Lung (tissue), 4 donors: ENCODE data around the gene EDC3. TPM values are rescaled to one million over a fixed set of nuclear protein-coding genes. Genes with fewer than 3 reads are reported as not detected.

Source experiments
- polyA plus RNA-seq, 2 donors: library from polyadenylated mRNA; stranded (reverse); fragments of 200-250 nt; gene quantifications; one replicate each; pipeline ENCODE4 v1.2.1, GENCODE V29; 2013
- total RNA-seq, 2 donors: library from RNA; depleted of rRNA in 1 of 2; stranded (reverse); fragments of >200 nt in 1 of 2; gene quantifications; one replicate each; pipeline ENCODE4 v1.2.1, GENCODE V29; 2014 to 2021
- donor health status: Bipolar disorder and iron deficiency.
- donor health status: healthy.
- donor health status: DM: yes; HTN: yes; CAD: no.

EDC3 gene
- total and polyA plus RNA-seq, 4 donors = 15.3 to 31.9 (median 22.0) TPM

Other genes starting within 250 kb of the EDC3 start
- 10 to 100 TPM; 38.1 to 48.0 TPM for gene UBL7, start 234.9 kb downstream of the EDC3 start, total RNA-seq
- gene UBL7, start 234.9 kb downstream of the EDC3 start, polyA plus RNA-seq = 10 to 100 TPM; 31.8 to 42.6 TPM
- 10 to 100 TPM; 10.3 to 10.5 TPM for gene ARID3B, start 154.8 kb downstream of the EDC3 start, total RNA-seq
- gene ARID3B, start 154.8 kb downstream of the EDC3 start, polyA plus RNA-seq = 10 to 100 TPM in 1 of 2 donors, 1 to 10 TPM in 1; 6.6 to 10.1 TPM
- 10 to 100 TPM; 65.9 to 70.4 TPM for gene CLK3, start 80.2 kb downstream of the EDC3 start, total RNA-seq
- 10 to 100 TPM; 56.1 to 63.3 TPM for gene CLK3, start 80.2 kb downstream of the EDC3 start, polyA plus RNA-seq
- gene CYP1A1, start 29.5 kb upstream of the EDC3 start, total RNA-seq = under 1 TPM; 0.31 to 1.00 TPM
- 10 to 100 TPM in 1 of 2 donors, under 1 TPM in 1; 0.46 to 15.0 TPM for gene CYP1A1, start 29.5 kb upstream of the EDC3 start, polyA plus RNA-seq
- under 1 TPM in 1 of 2 donors, not detected in 1; 0.17 TPM for gene CYP1A2, start 52.8 kb upstream of the EDC3 start, total RNA-seq
- under 1 TPM; 0.05 to 0.57 TPM for gene CYP1A2, start 52.8 kb upstream of the EDC3 start, polyA plus RNA-seq
- gene CSK, start 86.1 kb upstream of the EDC3 start, total RNA-seq = 10 to 100 TPM; 39.7 to 82.9 TPM
- 10 to 100 TPM; 40.9 to 99.1 TPM for gene CSK, start 86.1 kb upstream of the EDC3 start, polyA plus RNA-seq
- gene LMAN1L, start 116.8 kb upstream of the EDC3 start, total RNA-seq = under 1 TPM in 1 of 2 donors, not detected in 1; 0.31 TPM
- under 1 TPM in 1 of 2 donors, not detected in 1; 0.11 TPM for gene LMAN1L, start 116.8 kb upstream of the EDC3 start, polyA plus RNA-seq
- not detected for gene CPLX3, start 130.6 kb upstream of the EDC3 start, total RNA-seq
- under 1 TPM; 0.10 to 0.13 TPM for gene CPLX3, start 130.6 kb upstream of the EDC3 start, polyA plus RNA-seq
- gene ULK3, start 147.1 kb upstream of the EDC3 start, total RNA-seq = 10 to 100 TPM; 20.6 to 46.8 TPM
- gene ULK3, start 147.1 kb upstream of the EDC3 start, polyA plus RNA-seq = 10 to 100 TPM; 30.6 to 54.5 TPM
- 100 to 1,000 TPM in 1 of 2 donors, 10 to 100 TPM in 1; 51.2 to 122 TPM for gene SCAMP2, start 177.3 kb upstream of the EDC3 start, total RNA-seq
- 100 to 1,000 TPM in 1 of 2 donors, 10 to 100 TPM in 1; 62.7 to 103 TPM for gene SCAMP2, start 177.3 kb upstream of the EDC3 start, polyA plus RNA-seq
- gene MPI, start 194.0 kb upstream of the EDC3 start, total RNA-seq = 10 to 100 TPM; 28.5 to 42.4 TPM
- 10 to 100 TPM; 13.7 to 31.7 TPM for gene MPI, start 194.0 kb upstream of the EDC3 start, polyA plus RNA-seq
- 10 to 100 TPM; 49.7 to 88.4 TPM for gene FAM219B, start 210.8 kb upstream of the EDC3 start, total RNA-seq
- 10 to 100 TPM; 32.4 to 35.3 TPM for gene FAM219B, start 210.8 kb upstream of the EDC3 start, polyA plus RNA-seq
- 100 to 1,000 TPM in 1 of 2 donors, 10 to 100 TPM in 1; 70.7 to 163 TPM for gene COX5A, start 242.0 kb upstream of the EDC3 start, total RNA-seq
- gene COX5A, start 242.0 kb upstream of the EDC3 start, polyA plus RNA-seq = 100 to 1,000 TPM; 233 to 301 TPM